ENCODE results near the gene CKAP4. TPM values are rescaled to one million over a fixed set of nuclear protein-coding genes. Genes with fewer than 3 reads are reported as not detected.

CKAP4 gene
- total and polyA plus RNA-seq, 10 donors, result 4.5 to 63.0 (median 29.8) TPM

DNA sequence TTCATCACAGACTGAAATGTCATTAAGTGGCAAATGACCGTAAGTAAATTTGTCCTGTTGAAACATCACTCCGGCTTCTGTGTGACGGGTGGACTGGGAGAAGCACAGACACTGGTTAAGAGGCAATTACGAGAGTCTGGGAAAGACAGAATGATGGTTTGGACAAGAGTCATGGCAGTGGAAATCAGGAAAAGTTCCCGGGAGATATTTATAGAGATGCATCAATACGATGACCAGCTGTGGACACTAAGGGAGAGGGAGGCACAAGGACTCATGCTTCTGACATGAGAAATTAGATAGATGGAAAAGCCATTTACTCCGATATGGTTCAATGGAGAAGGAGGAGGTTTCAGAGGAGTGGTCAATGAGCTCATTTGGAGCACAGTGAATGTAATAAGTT, 27.3 kb downstream of the CKAP4 start:
- 76 to 92% (median 81%) methylated on average over 7 of the region's 7 CpGs for WGBS, 5 donors
- DNase-seq, result no peak
- no peaks in the 10 kb centered on the region for H3K36me3 ChIP-seq
- H3K9me3 ChIP-seq, result peaks cover 0 to 21% (median 13%) of the 10 kb centered on the region in 8 donors
- intact Hi-C loops (cut with DNase I; ENCODE audit: low total_unique reads), result loop anchor here (5.0 kb wide), 1 partner anchor 803 kb away; no protein-coding TSS in a partner anchor
- H3K4me1 ChIP-seq, result peaks cover 0 to 7% (median 2%) of the 10 kb centered on the region in 6 donors
- H3K4me3 ChIP-seq, result no peak overlapping the region
- H3K27me3 ChIP-seq (replicated peaks in 1 of 7), result peaks cover 0 to 31% (median 0%) of the 10 kb centered on the region in 7 donors
- TF ChIP-seq POLR2AphosphoS5 (IDR thresholded peaks at IDR 0.05) (no peak), POLR2A (IDR thresholded peaks at IDR 0.05) (no peak)
- TF ChIP-seq, protein P1, sequence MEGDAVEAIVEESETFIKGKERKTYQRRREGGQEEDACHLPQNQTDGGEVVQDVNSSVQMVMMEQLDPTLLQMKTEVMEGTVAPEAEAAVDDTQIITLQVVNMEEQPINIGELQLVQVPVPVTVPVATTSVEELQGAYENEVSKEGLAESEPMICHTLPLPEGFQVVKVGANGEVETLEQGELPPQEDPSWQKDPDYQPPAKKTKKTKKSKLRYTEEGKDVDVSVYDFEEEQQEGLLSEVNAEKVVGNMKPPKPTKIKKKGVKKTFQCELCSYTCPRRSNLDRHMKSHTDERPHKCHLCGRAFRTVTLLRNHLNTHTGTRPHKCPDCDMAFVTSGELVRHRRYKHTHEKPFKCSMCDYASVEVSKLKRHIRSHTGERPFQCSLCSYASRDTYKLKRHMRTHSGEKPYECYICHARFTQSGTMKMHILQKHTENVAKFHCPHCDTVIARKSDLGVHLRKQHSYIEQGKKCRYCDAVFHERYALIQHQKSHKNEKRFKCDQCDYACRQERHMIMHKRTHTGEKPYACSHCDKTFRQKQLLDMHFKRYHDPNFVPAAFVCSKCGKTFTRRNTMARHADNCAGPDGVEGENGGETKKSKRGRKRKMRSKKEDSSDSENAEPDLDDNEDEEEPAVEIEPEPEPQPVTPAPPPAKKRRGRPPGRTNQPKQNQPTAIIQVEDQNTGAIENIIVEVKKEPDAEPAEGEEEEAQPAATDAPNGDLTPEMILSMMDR (IDR thresholded peaks at IDR 0.05 in 8 of 11, conservative IDR thresholded peaks at IDR 0.05 in 3 of 11), result no peak
- no peak overlapping the region for H3K27ac ChIP-seq

DNA sequence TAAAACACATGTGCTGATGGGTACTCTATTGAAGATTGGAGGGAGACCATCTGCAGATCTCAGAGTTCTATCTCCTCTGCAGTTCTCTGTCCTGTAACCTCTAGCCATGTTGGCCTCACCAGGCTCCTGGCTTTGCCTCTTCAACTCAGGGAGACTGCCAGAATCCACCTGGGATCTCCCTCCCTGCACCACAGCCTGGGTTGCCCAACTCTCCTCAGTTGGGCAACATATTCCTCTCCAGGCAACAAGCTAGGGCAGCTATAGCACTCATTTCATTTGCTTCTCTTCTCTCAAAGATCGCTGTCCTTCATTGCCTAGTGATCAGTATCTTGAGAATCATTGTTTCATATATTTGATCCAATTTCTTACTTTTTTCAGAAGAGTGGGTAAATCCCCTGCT, 28.8 kb downstream of the CKAP4 start:
- no peak for DNase-seq
- Histone ChIP-seq H3K4me1 (peaks cover 0 to 4% (median 1%) of the 10 kb centered on the region in 6 donors), H3K36me3 (no peaks in the 10 kb centered on the region), H3K27me3 (replicated peaks in 1 of 7) (peaks cover 0 to 39% (median 0%) of the 10 kb centered on the region in 7 donors), H3K9me3 (peaks cover 0 to 21% (median 13%) of the 10 kb centered on the region in 8 donors), H3K27ac (no peak overlapping the region), H3K4me3 (no peak overlapping the region)
- intact Hi-C loops (cut with DNase I; ENCODE audit: low total_unique reads), result no loop called here
- TF ChIP-seq POLR2AphosphoS5 (IDR thresholded peaks at IDR 0.05) (no peak), POLR2A (IDR thresholded peaks at IDR 0.05) (no peak)
- TF ChIP-seq, protein P1 (IDR thresholded peaks at IDR 0.05 in 8 of 11, conservative IDR thresholded peaks at IDR 0.05 in 3 of 11), result no peak
- 88 to 100% (median 95%) methylated on average over 1 of the region's 1 CpG for WGBS, 5 donors

- H3K4me3 ChIP-seq, result no peak overlapping the region
- no peak overlapping the region for H3K27ac ChIP-seq
- H3K27me3 ChIP-seq (replicated peaks in 1 of 7), result peaks cover 0 to 45% (median 0%) of the 10 kb centered on the region in 7 donors
- no peak for DNase-seq
- WGBS, 5 donors, result 82 to 93% (median 90%) methylated on average over 2 of the region's 2 CpGs
- no peaks in the 10 kb centered on the region for H3K36me3 ChIP-seq
- intact Hi-C loops (cut with DNase I; ENCODE audit: low total_unique reads), result no loop called here
- TF ChIP-seq, protein P1 (IDR thresholded peaks at IDR 0.05 in 8 of 11, conservative IDR thresholded peaks at IDR 0.05 in 3 of 11), result no peak
- TF ChIP-seq POLR2A (IDR thresholded peaks at IDR 0.05), result no peak
- no peak for TF ChIP-seq POLR2AphosphoS5 (IDR thresholded peaks at IDR 0.05)
- H3K4me1 ChIP-seq, result no peaks in the 10 kb centered on the region
- H3K9me3 ChIP-seq, result peaks cover 0 to 21% (median 13%) of the 10 kb centered on the region in 8 donors
Measured at GRCh38 chr12:106217706-106218105, 30.1 kb downstream of the CKAP4 start.

DNA sequence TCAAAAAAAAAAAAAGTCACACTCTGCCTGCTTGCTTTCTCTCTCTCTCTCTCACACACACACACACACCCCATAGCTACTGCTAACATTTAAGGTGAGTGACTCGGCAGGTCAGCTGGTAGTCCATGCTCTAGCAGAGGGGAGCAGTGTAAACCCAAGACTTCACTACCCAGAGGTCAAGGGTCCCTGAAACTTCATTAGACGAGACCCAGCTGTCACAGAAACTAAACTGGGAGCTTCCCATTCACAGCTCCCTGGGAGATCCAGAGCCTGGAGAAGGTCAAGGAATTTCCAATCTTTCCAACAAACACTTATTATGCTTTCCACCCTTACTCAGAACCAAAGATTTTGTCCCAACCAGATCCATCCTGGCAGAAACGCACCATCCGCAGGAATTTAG, 33.2 kb downstream of the CKAP4 start:
- intact Hi-C loops (cut with DNase I; ENCODE audit: low total_unique reads), result no loop called here
- Histone ChIP-seq H3K4me3 (no peak overlapping the region), H3K27me3 (replicated peaks in 1 of 7) (peaks cover 0 to 57% (median 0%) of the 10 kb centered on the region in 7 donors), H3K4me1 (no peaks in the 10 kb centered on the region), H3K36me3 (no peaks in the 10 kb centered on the region), H3K9me3 (peaks cover 0 to 21% (median 13%) of the 10 kb centered on the region in 8 donors), H3K27ac (no peak overlapping the region)
- no peak for DNase-seq
- WGBS, 5 donors, result 52 to 86% (median 71%) methylated on average over 4 of the region's 4 CpGs
- TF ChIP-seq, protein P1 (IDR thresholded peaks at IDR 0.05 in 8 of 11, conservative IDR thresholded peaks at IDR 0.05 in 3 of 11), result no peak
- TF ChIP-seq POLR2AphosphoS5 (IDR thresholded peaks at IDR 0.05) (no peak), POLR2A (IDR thresholded peaks at IDR 0.05) (no peak)

Data from spleen (tissue), 11 donors.